Stimulated activated CD8-positive, alpha-beta memory T cell treated with anti-CD3 and anti-CD28 coated beads, Interleukin-15, amount 100 ng/mL, for 1 hour (primary cell): ENCODE measurements around the gene FLVCR2.
"Not testable (repeated sequence)": the region's sequence is repeated elsewhere in the genome, so short reads cannot be mapped to it uniquely, and the experiment has no call there.

ENCODE experiments used
- DNase-seq: peaks from one replicate; pipeline ENCODE4 v3.0.0-alpha.2; 2020; ENCODE audit warnings: low read depth

The FLVCR2 gene

GRCh38 chr14:75591987-75592575 is 13.7 kb downstream of the FLVCR2 start:
- no peak for DNase-seq

GRCh38 chr14:75595226-75595625 is 16.8 kb downstream of the FLVCR2 start:
- no peak for DNase-seq

GRCh38 chr14:75597149-75597548 is 18.7 kb downstream of the FLVCR2 start:
- no peak for DNase-seq

DNA sequence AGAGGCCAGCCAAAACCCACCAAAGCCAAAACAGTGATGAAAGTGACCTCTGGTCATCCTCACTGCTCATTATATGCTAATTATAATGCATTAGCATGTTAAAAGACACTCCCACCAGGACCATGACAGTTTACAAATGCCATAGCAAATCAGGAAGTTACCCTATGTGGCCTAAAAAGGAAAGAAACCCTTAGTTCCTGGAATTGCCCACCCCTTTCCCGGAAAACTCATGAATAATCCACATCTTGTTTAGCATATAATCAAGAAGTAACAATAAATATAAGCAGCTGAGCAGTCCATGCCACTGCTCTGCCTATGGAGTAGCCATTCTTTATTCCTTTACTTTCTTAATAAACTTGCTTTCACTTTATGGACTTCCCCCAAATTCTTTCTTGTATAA is 21.7 kb downstream of the FLVCR2 start:
- not testable (repeated sequence) for DNase-seq

DNA sequence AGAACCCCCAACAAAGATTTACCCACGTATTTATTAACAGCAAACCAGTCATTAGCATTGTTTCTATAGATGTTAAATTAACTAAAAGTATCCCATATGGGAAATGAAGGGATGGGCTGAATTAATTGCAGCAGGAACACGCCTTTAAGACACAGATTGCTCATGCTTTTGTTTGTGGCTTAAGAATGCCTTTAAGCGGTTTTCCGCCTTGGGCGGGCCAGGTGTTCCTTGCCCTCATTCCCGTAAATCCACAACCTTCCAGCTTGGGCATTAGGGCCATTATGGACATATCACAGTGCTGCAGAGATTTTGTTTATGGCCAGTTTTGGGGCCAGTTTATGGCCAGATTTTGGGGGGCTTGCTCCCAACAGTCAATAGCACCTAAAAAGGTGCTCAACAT is 22.6 kb downstream of the FLVCR2 start:
- not testable (repeated sequence) for DNase-seq

DNA sequence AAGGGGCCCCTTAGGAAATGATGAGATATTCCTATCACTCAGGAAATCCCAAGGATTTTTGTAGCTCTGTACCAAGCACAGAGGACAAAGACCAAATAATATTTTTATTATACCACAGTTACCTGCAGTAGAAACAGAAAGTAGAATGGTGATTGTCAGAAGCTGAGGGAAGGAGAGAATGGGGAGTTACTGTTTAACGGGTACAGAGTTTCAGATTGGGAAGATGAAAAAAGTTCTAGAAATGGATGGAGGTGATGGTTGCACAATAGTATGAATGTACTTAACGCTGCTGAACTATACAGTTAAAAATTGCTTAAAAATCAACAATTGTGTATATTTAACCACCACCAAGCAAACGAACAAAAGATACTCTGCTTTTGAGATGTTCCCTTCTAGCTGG is 24.1 kb downstream of the FLVCR2 start:
- no peak for DNase-seq

DNA sequence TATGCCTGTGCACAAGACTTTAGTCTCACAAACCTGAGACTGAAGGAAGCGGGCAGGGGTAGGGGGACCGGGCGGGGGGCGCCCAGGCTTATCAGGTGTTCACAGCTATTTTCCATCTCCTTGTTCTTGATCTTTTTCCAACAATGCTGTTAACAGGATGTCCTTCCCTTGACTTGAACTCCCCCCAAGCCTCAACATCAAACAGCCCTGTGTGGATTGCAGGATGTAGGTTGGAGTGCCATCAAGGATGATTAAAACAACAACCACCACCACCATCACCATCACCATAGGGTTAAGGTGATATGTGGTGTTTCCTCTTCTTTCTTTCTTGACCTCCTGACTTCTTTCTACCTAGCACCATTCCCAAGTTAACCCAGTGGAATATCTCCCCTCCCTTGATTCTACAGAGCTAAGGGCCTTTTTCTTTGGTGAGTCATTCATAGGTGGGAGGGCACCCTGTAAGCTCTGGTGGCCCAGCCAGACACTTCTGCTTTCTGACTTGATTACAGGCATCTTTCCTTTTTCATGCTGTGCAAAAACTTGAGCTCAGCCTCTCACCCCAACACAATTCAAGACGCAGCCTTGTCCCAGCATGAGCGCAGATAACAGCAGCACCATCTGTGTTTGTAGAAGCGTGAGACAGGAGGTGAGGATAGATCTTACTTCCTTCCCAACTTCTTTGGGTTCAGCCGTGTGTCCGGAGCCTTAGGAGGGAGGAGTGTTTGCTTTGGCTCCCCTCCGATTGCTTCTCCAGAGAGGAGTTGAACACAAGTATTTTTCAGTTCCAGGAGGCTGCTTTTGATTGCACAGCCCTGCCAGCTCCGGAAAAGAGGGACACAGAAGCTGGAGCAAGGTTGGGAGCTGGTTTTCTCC is 26.8 kb downstream of the FLVCR2 start:
- DNase-seq = no peak

DNA sequence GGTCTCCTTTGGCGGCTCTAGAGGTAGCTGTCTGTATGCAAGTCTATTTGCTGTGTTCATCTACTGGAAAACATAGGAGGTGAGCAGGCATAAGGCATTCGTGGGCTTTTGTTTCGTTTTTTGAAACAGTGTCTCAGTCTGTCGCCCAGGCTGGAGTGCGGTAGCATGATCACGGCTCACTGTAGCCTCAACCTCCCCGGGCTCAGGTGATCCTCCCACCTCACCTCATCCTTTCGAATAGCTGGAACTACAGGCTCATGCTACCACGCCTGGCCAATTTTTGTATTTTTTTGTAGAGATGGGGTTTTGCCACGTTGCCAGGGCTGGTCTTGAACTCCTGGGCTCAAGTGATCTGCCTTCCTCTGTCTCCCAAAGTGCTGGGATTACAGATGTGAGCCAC is 27.5 kb downstream of the FLVCR2 start:
- DNase-seq = no peak

- DNase-seq = no peak
Observed at GRCh38 chr14:75607044-75607443, 28.6 kb downstream of the FLVCR2 start.

GRCh38 chr14:75607842-75608640 is 29.6 kb downstream of the FLVCR2 start:
- DNase-seq = no peak

- DNase-seq = no peak
Observed at GRCh38 chr14:75609116-75609515, 30.7 kb downstream of the FLVCR2 start.

- no peak for DNase-seq
Observed at GRCh38 chr14:75609606-75610475, 31.4 kb downstream of the FLVCR2 start.

- no peak for DNase-seq
Observed at GRCh38 chr14:75610834-75611233, 32.4 kb downstream of the FLVCR2 start.

GRCh38 chr14:75612157-75612556 is 33.7 kb downstream of the FLVCR2 start:
- DNase-seq = no peak

DNA sequence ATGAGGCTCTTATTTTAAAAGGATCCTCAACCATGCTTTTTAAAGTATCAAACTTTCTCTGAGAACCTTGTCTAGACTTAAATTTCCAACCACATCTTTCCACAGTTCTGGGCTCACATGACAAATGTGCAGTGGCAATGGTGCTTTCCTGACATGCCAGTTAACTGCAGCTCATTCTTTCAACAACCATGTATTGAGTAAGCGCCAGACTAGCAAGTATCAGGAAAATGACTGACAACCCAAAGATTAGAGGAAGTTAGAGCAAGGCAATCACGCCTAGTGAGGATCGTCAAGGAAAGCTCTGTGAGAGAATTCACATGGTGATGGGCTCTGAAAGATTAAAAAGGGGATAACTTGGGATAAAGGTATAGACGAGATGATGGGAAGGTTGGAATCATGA is 35.8 kb downstream of the FLVCR2 start:
- no peak for DNase-seq

DNA sequence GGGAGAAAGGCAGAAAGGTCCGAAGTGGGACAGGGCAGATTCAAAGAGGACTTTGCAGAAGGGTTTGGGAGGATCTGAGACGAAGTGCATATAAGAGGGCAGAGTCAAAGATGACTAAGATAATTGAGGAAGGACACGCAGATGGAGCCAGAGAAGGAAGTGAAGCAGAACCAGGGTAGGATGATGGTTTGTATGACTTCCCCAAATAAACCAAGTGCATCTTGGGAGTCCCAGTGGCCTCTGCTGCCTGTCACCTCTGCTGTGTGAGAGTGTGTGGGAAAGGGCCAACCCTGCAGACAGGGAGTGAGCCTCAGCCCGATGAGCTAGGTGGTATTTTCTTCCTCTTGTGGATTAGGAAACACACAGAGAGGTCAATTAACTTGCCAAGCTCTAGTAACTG is 36.8 kb downstream of the FLVCR2 start:
- no peak for DNase-seq

DNA sequence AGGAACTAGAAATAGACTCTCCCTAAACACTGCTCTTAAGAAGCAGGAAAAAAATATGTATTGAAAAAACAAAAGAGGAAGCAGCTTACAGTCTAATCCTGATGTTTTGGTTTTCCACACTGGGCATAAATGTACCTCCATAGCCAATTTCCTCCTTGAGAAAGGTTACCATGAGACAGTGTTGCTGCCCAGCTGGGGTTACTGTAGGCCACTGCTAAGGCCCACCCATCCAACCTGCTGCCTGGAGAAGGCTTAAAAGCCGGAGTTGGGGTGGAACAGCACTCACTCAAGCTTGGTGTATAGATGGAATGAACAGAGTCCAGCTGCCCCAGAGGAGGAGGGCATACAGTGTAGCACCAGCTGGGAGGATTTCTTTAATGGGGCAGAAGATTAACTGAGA is 41.1 kb downstream of the FLVCR2 start:
- DNase-seq = no peak

GRCh38 chr14:75625034-75625433 is 46.6 kb downstream of the FLVCR2 start:
- no peak for DNase-seq

DNA sequence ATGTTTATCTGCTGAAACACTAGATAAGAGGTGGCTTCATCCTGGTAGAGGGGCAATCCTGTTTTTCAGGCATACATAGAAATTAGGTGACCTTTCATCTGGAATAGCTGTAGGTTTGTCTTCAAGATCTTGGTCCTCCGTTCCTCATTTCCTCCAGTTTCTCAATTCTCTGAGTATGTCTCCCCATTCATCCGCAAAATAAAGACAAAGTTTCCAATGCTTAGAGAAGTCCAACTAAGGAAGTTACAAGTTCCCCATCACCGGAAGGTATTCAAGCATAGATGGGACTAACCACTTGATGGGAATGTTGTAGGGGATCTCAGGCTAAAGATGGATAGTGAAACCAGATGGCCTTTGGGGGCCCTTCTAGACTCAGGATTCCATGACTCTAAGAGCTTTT is 48.0 kb downstream of the FLVCR2 start:
- no peak for DNase-seq

DNA sequence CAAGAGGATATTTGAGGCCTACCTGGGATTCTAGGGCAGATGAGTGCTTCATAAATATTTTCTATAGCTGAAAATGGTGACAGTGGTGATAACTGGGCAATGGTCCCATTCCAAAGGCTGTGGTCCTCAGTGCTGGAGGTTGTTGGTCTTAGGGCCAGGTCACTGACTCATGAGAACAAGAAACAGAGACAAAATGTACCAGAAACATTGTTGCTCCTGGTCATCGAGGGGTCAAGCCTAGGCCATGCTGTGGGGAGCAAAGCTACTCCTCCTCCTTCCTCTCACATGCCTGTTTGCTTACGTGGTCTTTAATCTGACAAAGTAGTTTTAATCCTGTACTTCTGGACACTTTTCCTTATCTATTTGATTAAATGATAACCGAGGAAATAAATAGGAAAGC is 48.4 kb downstream of the FLVCR2 start:
- no peak for DNase-seq

DNA sequence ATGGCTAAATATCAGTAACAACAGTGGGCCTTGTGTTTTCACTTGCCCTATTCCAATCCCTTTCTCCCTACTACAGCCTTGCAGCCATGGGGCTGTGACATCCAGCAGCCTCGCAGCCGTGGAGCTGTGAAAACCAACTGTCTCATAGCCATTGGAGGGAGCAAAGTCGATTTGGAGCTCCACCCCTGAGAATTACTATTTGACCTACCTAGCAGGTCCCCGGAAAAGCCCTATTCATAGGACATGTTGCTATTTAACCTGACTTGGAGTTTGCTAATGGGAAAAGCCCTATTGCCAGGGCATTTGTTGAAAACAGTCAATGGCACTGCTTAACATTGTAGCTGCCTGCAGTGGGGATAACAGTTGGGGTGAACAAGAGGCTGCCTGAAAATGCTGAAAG is 49.0 kb downstream of the FLVCR2 start:
- no peak for DNase-seq

DNA sequence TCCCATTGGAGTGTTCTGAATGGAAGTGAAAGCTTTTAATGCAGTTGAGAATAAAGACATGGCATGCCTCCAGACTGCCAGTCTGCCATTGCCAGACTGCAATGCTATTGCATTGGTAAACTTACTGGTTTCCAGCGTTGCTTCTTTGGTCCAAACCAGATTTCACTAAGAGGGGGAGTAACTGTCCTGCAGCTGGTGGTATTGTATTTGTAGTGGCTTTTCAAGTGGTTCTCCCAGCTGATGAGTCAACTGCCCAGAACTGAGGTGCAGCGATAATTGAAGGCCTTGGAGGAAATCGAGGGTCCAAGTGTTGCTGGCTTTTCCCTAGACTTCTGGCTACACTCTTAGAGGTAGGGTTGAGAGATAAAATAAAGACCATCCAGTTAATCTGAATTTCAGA is 50.4 kb downstream of the FLVCR2 start:
- DNase-seq = no peak
